Calu3 (cell line): ENCODE measurements around the gene SUFU. TPM values are rescaled to one million over a fixed set of nuclear protein-coding genes. Genes with fewer than 3 reads are reported as not detected.

Experiments
- BruUV-seq: library from RNA; stranded (reverse); fragments of 400-500 nt; replicated peaks from 2 replicates; lab custom pipeline; 2021; lab: Mats Ljungman, UMichigan
- CTCF ChIA-PET: fragments of 300-600 bp; sonication (Branson Sonifier 250); formaldehyde crosslinking; loops from one replicate; lab custom pipeline; 2022; ENCODE audit warnings: antibody characterized with exemption; lab: Charles Lee
- DNase-seq: peaks from one replicate; pipeline ENCODE4 v3.0.0; 2022
- H3K27ac Mint-ChIP-seq: one replicate; pipeline ENCODE4 v1.8.0; 2022; ENCODE audit warnings: mixed read lengths; ENCODE audit not compliant: unreplicated experiment
- H3K27me3 Mint-ChIP-seq: one replicate; pipeline ENCODE4 v1.8.0; 2022; ENCODE audit warnings: mixed read lengths; ENCODE audit not compliant: unreplicated experiment
- H3K36me3 Mint-ChIP-seq: one replicate; pipeline ENCODE4 v1.8.0; 2022; ENCODE audit warnings: mild to moderate bottlenecking, moderate library complexity, mixed read lengths; ENCODE audit not compliant: insufficient read depth, unreplicated experiment
- H3K4me1 Mint-ChIP-seq: one replicate; pipeline ENCODE4 v1.8.0; 2022; ENCODE audit warnings: mild to moderate bottlenecking, low read depth, mixed read lengths; ENCODE audit not compliant: unreplicated experiment
- H3K4me3 Mint-ChIP-seq: one replicate; pipeline ENCODE4 v1.8.0; 2022; ENCODE audit warnings: mild to moderate bottlenecking, low read depth, moderate library complexity, mixed read lengths; ENCODE audit not compliant: unreplicated experiment
- H3K9me3 Mint-ChIP-seq: one replicate; pipeline ENCODE4 v1.8.0; 2022; ENCODE audit warnings: low read depth, mixed read lengths; ENCODE audit not compliant: unreplicated experiment
- intact Hi-C: fragments of 100-400 bp; cut with micrococcal nuclease; formaldehyde crosslinking; loops from one replicate; pipeline ENCODE4 v1.10.0; 2022; ENCODE audit not compliant: unreplicated experiment
- total RNA-seq: library from RNA; stranded (reverse); gene quantifications from 2 replicates; pipeline ENCODE4 v1.2.3, GENCODE V29; 2022
- TF ChIP-seq, protein P1 (sequence below): fragments of 200-600 bp; IDR thresholded peaks from one replicate; pipeline ENCODE4 v1.8.0; 2022; ENCODE audit warnings: antibody characterized with exemption; ENCODE audit not compliant: unreplicated experiment

Gene SUFU
- total RNA-seq, 1 experiment from 2014 or later: 7.0 TPM

- H3K9me3 Mint-ChIP-seq: no peaks in the 10 kb centered on the region
- TF ChIP-seq, protein P1, sequence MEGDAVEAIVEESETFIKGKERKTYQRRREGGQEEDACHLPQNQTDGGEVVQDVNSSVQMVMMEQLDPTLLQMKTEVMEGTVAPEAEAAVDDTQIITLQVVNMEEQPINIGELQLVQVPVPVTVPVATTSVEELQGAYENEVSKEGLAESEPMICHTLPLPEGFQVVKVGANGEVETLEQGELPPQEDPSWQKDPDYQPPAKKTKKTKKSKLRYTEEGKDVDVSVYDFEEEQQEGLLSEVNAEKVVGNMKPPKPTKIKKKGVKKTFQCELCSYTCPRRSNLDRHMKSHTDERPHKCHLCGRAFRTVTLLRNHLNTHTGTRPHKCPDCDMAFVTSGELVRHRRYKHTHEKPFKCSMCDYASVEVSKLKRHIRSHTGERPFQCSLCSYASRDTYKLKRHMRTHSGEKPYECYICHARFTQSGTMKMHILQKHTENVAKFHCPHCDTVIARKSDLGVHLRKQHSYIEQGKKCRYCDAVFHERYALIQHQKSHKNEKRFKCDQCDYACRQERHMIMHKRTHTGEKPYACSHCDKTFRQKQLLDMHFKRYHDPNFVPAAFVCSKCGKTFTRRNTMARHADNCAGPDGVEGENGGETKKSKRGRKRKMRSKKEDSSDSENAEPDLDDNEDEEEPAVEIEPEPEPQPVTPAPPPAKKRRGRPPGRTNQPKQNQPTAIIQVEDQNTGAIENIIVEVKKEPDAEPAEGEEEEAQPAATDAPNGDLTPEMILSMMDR: no peak
- no TSS peak for BruUV-seq
- no peaks in the 10 kb centered on the region for H3K36me3 Mint-ChIP-seq
- no peak overlapping the region for H3K27ac Mint-ChIP-seq
- no peak overlapping the region for H3K4me3 Mint-ChIP-seq
- no peaks in the 10 kb centered on the region for H3K27me3 Mint-ChIP-seq
- DNase-seq: no peak
- intact Hi-C loops: no loop called here
- CTCF ChIA-PET: interaction anchor here (0.7 kb wide), 1 partner anchor 218 kb away, joined by 9 read pairs; no protein-coding TSS in a partner anchor
- H3K4me1 Mint-ChIP-seq: no peaks in the 10 kb centered on the region
These were observed 52.1 kb downstream of the SUFU start for GRCh38 chr10:102555781-102556328.

DNA sequence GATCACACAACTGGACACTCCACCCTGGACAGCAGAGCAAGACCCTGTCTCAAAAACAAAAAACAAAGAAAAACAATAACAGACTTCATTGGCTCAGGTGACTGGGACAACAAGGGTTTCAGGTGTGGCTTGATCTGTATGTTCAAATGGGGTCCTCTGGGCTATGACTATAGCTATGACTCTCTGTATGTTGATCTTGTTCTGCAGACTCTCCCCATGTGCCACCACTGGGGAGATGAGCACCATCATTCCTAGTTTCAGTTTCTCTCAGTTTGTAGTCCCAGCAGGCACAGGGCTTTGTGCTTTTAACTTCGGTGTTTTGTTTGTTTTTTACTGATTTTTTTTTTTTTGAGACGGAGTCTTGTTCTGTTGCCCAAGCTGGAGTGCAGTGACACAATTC, 53.8 kb downstream of the SUFU start:
- CTCF ChIA-PET: no interaction called here
- TF ChIP-seq, protein P1: no peak
- H3K36me3 Mint-ChIP-seq: no peaks in the 10 kb centered on the region
- no peaks in the 10 kb centered on the region for H3K4me1 Mint-ChIP-seq
- no peaks in the 10 kb centered on the region for H3K27me3 Mint-ChIP-seq
- BruUV-seq: no TSS peak
- H3K27ac Mint-ChIP-seq: no peak overlapping the region
- H3K4me3 Mint-ChIP-seq: no peak overlapping the region
- no peak for DNase-seq
- intact Hi-C loops: no loop called here
- H3K9me3 Mint-ChIP-seq: no peaks in the 10 kb centered on the region

GRCh38 chr10:102559764-102560163, 56.0 kb downstream of the SUFU start:
- no peak overlapping the region for H3K4me3 Mint-ChIP-seq
- H3K27me3 Mint-ChIP-seq: no peaks in the 10 kb centered on the region
- H3K4me1 Mint-ChIP-seq: no peaks in the 10 kb centered on the region
- no TSS peak for BruUV-seq
- H3K36me3 Mint-ChIP-seq: no peaks in the 10 kb centered on the region
- no peak overlapping the region for H3K27ac Mint-ChIP-seq
- H3K9me3 Mint-ChIP-seq: no peaks in the 10 kb centered on the region
- CTCF ChIA-PET: no interaction called here
- no peak for DNase-seq
- intact Hi-C loops: no loop called here
- TF ChIP-seq, protein P1: no peak

- no peaks in the 10 kb centered on the region for H3K27me3 Mint-ChIP-seq
- CTCF ChIA-PET: no interaction called here
- TF ChIP-seq, protein P1: no peak
- no peaks in the 10 kb centered on the region for H3K9me3 Mint-ChIP-seq
- intact Hi-C loops: no loop called here
- H3K4me3 Mint-ChIP-seq: no peak overlapping the region
- peaks cover 4% of the 10 kb centered on the region for H3K36me3 Mint-ChIP-seq
- H3K27ac Mint-ChIP-seq: no peak overlapping the region
- no peaks in the 10 kb centered on the region for H3K4me1 Mint-ChIP-seq
- BruUV-seq: no TSS peak
- no peak for DNase-seq
These were observed 60.5 kb downstream of the SUFU start for GRCh38 chr10:102564209-102564834.
